ENCODE data around the gene ADIPOR2.

GRCh38 chr12:1720494-1720893, 29.6 kb downstream of the ADIPOR2 start:
- TF ChIP-seq CTCF (conservative IDR thresholded peaks at IDR 0.05; ENCODE audit: low read length) (no peak), EZH2phosphoT487 (IDR thresholded peaks at IDR 0.05; ENCODE audit: borderline replicate concordance, low read depth, low read length) (no peak)
